H1 (cell line): Measurements from ENCODE around the gene SH2D5. TPM values are rescaled to one million over a fixed set of nuclear protein-coding genes. Genes with fewer than 3 reads are reported as not detected.

Experiments
- ATF3 ChIP-seq: IDR thresholded peaks from 2 replicates; pipeline ENCODE4 v1.6.1; 2011; ENCODE audit warnings: low read depth, mild to moderate bottlenecking, low read length; ENCODE audit not compliant: insufficient read depth
- CBX8 ChIP-seq: fragments of 300-800, 300-1000 bp; sonication (generic); IDR thresholded peaks from 2 replicates; pipeline ENCODE4 v1.7.1; 2016; ENCODE audit warnings: low read depth, low read length, borderline replicate concordance
- EZH2 ChIP-seq: fragments of 200-600 bp; sonication (generic); IDR thresholded peaks from 2 replicates; pipeline ENCODE4 v1.7.1; 2012; ENCODE audit warnings: low read depth, mild to moderate bottlenecking, moderate library complexity, low read length, inconsistent platforms; ENCODE audit not compliant: severe bottlenecking
- KDM4A ChIP-seq: IDR thresholded peaks from one replicate; pipeline ENCODE4 v1.7.1; 2012; ENCODE audit warnings: low read depth, mild to moderate bottlenecking, moderate library complexity, low read length, inconsistent platforms; ENCODE audit not compliant: severe bottlenecking
- NRF1 ChIP-seq: IDR thresholded peaks from 2 replicates; pipeline ENCODE4 v1.6.1; 2011; ENCODE audit warnings: mild to moderate bottlenecking, low read depth, low read length, improper control_type of control experiment
- POLR2A ChIP-seq, 2 experiments: IDR thresholded peaks; 1 replicate in 1 of 2; 2 replicates in 1 of 2; pipeline ENCODE4 v1.6.1; 2011; ENCODE audit warnings: low read depth in 2 of 2, low read length in 2 of 2, mild to moderate bottlenecking in 2 of 2; ENCODE audit errors: control extremely low read depth in 1 of 2
- RBBP5 ChIP-seq: IDR thresholded peaks from 2 replicates; pipeline ENCODE4 v1.7.1; 2012; ENCODE audit warnings: low read depth, mild to moderate bottlenecking, inconsistent platforms, low read length, moderate library complexity, borderline replicate concordance
- SRF ChIP-seq: IDR thresholded peaks from 2 replicates; pipeline ENCODE4 v1.6.1; 2011; ENCODE audit warnings: mild to moderate bottlenecking, low read depth, low read length, moderate library complexity
- TBP ChIP-seq: IDR thresholded peaks from 2 replicates; pipeline ENCODE4 v1.6.1; 2011; ENCODE audit warnings: low read depth, low read length, improper control_type of control experiment
- TCF12 ChIP-seq: IDR thresholded peaks from 2 replicates; pipeline ENCODE4 v1.6.1; 2011; ENCODE audit warnings: low read depth, mild to moderate bottlenecking, low read length
- polyA plus RNA-seq, 7 experiments: library from polyadenylated mRNA; depleted of rRNA in 3 of 7; stranded (reverse) in 5 of 7; unstranded in 2 of 7; fragments of >200 nt in 5 of 7; fragments of 200-250 nt in 2 of 7; gene quantifications; 1 replicate in 5 of 7; 2 replicates in 1 of 7; 4 replicates in 1 of 7; pipeline versions ENCODE4 v1.2.1 to v1.2.3, GENCODE V29; 2011 to 2013; ENCODE audit warnings: missing spikeins in 2 of 7, mixed read lengths in 2 of 7
- total RNA-seq: library from RNA; stranded (reverse); fragmentation: NEBNext Ultra II Directional; extraction: Animal tissue kit (Norgen Biotek cat#: 25700); gene quantifications from 2 replicates; pipeline ENCODE4 v1.2.1, GENCODE V29; 2021
- TF ChIP-seq, protein P1 (sequence below): fragments of 300-600 bp; sonication (generic); IDR thresholded peaks from 2 replicates; pipeline ENCODE4 v1.7.1; 2012; ENCODE audit warnings: low read length, moderate library complexity, mild to moderate bottlenecking, inconsistent platforms; ENCODE audit not compliant: insufficient replicate concordance

The SH2D5 gene
- total and polyA plus RNA-seq, 2 of the 8 experiments (the other 6 are each of a cell fraction or from before 2014, with no cell fraction given), result 13.2 to 18.4 TPM

GRCh38 chr1:20706841-20707240 lies 25.7 kb downstream of the SH2D5 start (continued):
- TF ChIP-seq, protein P1, sequence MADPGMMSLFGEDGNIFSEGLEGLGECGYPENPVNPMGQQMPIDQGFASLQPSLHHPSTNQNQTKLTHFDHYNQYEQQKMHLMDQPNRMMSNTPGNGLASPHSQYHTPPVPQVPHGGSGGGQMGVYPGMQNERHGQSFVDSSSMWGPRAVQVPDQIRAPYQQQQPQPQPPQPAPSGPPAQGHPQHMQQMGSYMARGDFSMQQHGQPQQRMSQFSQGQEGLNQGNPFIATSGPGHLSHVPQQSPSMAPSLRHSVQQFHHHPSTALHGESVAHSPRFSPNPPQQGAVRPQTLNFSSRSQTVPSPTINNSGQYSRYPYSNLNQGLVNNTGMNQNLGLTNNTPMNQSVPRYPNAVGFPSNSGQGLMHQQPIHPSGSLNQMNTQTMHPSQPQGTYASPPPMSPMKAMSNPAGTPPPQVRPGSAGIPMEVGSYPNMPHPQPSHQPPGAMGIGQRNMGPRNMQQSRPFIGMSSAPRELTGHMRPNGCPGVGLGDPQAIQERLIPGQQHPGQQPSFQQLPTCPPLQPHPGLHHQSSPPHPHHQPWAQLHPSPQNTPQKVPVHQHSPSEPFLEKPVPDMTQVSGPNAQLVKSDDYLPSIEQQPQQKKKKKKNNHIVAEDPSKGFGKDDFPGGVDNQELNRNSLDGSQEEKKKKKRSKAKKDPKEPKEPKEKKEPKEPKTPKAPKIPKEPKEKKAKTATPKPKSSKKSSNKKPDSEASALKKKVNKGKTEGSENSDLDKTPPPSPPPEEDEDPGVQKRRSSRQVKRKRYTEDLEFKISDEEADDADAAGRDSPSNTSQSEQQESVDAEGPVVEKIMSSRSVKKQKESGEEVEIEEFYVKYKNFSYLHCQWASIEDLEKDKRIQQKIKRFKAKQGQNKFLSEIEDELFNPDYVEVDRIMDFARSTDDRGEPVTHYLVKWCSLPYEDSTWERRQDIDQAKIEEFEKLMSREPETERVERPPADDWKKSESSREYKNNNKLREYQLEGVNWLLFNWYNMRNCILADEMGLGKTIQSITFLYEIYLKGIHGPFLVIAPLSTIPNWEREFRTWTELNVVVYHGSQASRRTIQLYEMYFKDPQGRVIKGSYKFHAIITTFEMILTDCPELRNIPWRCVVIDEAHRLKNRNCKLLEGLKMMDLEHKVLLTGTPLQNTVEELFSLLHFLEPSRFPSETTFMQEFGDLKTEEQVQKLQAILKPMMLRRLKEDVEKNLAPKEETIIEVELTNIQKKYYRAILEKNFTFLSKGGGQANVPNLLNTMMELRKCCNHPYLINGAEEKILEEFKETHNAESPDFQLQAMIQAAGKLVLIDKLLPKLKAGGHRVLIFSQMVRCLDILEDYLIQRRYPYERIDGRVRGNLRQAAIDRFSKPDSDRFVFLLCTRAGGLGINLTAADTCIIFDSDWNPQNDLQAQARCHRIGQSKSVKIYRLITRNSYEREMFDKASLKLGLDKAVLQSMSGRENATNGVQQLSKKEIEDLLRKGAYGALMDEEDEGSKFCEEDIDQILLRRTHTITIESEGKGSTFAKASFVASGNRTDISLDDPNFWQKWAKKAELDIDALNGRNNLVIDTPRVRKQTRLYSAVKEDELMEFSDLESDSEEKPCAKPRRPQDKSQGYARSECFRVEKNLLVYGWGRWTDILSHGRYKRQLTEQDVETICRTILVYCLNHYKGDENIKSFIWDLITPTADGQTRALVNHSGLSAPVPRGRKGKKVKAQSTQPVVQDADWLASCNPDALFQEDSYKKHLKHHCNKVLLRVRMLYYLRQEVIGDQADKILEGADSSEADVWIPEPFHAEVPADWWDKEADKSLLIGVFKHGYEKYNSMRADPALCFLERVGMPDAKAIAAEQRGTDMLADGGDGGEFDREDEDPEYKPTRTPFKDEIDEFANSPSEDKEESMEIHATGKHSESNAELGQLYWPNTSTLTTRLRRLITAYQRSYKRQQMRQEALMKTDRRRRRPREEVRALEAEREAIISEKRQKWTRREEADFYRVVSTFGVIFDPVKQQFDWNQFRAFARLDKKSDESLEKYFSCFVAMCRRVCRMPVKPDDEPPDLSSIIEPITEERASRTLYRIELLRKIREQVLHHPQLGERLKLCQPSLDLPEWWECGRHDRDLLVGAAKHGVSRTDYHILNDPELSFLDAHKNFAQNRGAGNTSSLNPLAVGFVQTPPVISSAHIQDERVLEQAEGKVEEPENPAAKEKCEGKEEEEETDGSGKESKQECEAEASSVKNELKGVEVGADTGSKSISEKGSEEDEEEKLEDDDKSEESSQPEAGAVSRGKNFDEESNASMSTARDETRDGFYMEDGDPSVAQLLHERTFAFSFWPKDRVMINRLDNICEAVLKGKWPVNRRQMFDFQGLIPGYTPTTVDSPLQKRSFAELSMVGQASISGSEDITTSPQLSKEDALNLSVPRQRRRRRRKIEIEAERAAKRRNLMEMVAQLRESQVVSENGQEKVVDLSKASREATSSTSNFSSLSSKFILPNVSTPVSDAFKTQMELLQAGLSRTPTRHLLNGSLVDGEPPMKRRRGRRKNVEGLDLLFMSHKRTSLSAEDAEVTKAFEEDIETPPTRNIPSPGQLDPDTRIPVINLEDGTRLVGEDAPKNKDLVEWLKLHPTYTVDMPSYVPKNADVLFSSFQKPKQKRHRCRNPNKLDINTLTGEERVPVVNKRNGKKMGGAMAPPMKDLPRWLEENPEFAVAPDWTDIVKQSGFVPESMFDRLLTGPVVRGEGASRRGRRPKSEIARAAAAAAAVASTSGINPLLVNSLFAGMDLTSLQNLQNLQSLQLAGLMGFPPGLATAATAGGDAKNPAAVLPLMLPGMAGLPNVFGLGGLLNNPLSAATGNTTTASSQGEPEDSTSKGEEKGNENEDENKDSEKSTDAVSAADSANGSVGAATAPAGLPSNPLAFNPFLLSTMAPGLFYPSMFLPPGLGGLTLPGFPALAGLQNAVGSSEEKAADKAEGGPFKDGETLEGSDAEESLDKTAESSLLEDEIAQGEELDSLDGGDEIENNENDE, result no peak
- TF ChIP-seq TCF12, result no peak
- TF ChIP-seq KDM4A, result no peak
- no peak for TF ChIP-seq TBP
- no peak for TF ChIP-seq SRF
- TF ChIP-seq NRF1, result no peak
- TF ChIP-seq EZH2, result no peak
- no peak for TF ChIP-seq POLR2A (IDR thresholded peaks at IDR 0.05; ENCODE audit: control extremely low read depth in 1 of 2, low read depth in 2 of 2, low read length in 2 of 2)
- TF ChIP-seq CBX8, result no peak
- no peak for TF ChIP-seq ATF3
- no peak for TF ChIP-seq RBBP5
- TF ChIP-seq, all 59 proteins: peak for 0
